ENCODE measurements around the gene ADRM1.

DNA sequence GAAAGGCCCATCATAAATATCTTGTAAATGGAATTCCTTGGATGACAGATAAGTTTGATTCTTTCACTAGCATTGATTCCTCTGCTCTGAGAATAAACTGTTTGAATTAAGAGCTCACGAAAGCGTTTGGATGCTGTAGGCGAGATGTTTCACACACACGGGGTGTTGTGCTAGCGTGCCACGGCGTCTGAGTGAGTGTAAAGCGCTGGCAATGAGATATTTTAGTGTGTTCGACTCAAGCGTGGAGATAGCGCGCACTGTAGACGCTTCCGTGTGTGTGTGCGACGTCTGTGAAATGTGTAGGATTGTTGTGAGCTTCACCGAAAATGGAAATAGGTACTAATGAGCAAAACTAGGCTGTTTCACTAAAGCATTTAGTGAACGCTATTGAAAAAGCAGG, 29.4 kb upstream of the ADRM1 start:
- TF ChIP-seq, protein P1, sequence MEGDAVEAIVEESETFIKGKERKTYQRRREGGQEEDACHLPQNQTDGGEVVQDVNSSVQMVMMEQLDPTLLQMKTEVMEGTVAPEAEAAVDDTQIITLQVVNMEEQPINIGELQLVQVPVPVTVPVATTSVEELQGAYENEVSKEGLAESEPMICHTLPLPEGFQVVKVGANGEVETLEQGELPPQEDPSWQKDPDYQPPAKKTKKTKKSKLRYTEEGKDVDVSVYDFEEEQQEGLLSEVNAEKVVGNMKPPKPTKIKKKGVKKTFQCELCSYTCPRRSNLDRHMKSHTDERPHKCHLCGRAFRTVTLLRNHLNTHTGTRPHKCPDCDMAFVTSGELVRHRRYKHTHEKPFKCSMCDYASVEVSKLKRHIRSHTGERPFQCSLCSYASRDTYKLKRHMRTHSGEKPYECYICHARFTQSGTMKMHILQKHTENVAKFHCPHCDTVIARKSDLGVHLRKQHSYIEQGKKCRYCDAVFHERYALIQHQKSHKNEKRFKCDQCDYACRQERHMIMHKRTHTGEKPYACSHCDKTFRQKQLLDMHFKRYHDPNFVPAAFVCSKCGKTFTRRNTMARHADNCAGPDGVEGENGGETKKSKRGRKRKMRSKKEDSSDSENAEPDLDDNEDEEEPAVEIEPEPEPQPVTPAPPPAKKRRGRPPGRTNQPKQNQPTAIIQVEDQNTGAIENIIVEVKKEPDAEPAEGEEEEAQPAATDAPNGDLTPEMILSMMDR (IDR thresholded peaks at IDR 0.05), result no peak
- no peak for TF ChIP-seq POLR2A (IDR thresholded peaks at IDR 0.05)

All from adrenal gland (tissue), 5 donors.